C4-2B (cell line): Measurements from ENCODE around the gene ZGPAT.

Experiments used
- ZFX ChIP-seq: fragments of 450-650 bp; IDR thresholded peaks from 2 replicates; pipeline ENCODE4 v1.6.1; 2017
- TF ChIP-seq, protein P1 (sequence below): fragments of 450-650 bp; conservative IDR thresholded peaks from 2 replicates; pipeline ENCODE4 v1.5.1; 2017; ENCODE audit warnings: mild to moderate bottlenecking

DNA sequence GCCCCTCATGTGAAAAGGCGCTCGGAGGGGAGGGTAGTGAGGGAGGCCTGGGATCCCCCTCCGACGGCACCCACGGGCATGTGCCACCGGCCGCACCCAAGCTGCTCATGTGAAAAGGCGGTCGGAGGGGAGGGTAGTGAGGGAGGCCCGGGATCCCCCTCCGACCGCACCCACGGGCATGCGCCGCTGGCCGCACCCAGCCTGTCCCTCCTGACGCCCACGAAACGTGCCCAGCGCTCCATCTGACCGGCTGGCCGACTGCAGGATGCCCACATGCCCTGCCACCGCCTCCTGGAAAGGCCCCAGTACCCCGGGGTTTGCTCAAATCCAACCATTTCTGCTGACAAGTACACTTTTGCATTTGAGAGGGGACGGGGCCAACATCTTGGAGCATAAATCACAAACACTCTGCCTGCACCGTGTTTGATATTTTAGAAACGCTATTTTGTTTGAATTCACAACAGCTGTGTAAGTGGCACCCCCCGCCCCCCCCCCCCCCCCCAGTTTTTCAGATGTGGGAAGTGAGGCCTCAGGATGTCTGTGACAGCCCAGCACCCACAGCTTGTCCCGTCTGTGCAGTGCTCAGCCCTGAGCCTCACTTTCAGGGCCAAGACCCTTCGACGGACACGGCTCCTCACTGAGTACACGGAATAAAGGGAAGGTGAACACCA lies 65.9 kb downstream of the ZGPAT start:
- TF ChIP-seq, protein P1, sequence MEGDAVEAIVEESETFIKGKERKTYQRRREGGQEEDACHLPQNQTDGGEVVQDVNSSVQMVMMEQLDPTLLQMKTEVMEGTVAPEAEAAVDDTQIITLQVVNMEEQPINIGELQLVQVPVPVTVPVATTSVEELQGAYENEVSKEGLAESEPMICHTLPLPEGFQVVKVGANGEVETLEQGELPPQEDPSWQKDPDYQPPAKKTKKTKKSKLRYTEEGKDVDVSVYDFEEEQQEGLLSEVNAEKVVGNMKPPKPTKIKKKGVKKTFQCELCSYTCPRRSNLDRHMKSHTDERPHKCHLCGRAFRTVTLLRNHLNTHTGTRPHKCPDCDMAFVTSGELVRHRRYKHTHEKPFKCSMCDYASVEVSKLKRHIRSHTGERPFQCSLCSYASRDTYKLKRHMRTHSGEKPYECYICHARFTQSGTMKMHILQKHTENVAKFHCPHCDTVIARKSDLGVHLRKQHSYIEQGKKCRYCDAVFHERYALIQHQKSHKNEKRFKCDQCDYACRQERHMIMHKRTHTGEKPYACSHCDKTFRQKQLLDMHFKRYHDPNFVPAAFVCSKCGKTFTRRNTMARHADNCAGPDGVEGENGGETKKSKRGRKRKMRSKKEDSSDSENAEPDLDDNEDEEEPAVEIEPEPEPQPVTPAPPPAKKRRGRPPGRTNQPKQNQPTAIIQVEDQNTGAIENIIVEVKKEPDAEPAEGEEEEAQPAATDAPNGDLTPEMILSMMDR, result no peak
- no peak for TF ChIP-seq ZFX
